ENCODE data around the gene DLX4.

DLX4 gene

GRCh38 chr17:49987290-49987585 lies 18.2 kb downstream of the DLX4 start:
- no peak overlapping the region for H3K4me2 ChIP-seq (ENCODE audit: insufficient read depth, low read length)
- H3K4me1 ChIP-seq (ENCODE audit: insufficient read depth, low read length): no peaks in the 10 kb centered on the region
- peaks cover 20% of the 10 kb centered on the region for H4K20me1 ChIP-seq (ENCODE audit: insufficient read depth, low read length)
- DNase-seq (no peak), ATAC-seq (ENCODE audit: insufficient read depth, low read depth) (no peak)
- no peak overlapping the region for H2AFZ ChIP-seq (ENCODE audit: low read depth, low read length)
- TF ChIP-seq CTCF (IDR thresholded peaks at IDR 0.05; ENCODE audit: borderline replicate concordance, extremely low read depth, low read length, poor library complexity, severe bottlenecking) (no peak), EZH2 (IDR thresholded peaks at IDR 0.05; ENCODE audit: borderline replicate concordance, low read depth, low read length, severe bottlenecking) (no peak)
- H3K4me3 ChIP-seq (ENCODE audit: low read depth in 1 of 2, low read length in 2 of 2): no peak overlapping the region
- H3K36me3 ChIP-seq (ENCODE audit: insufficient read depth, low read length): no peaks in the 10 kb centered on the region
- no peak overlapping the region for H3K9ac ChIP-seq (ENCODE audit: low read depth, low read length)
- H3K27ac ChIP-seq (ENCODE audit: low read length): no peak overlapping the region
- H3K79me2 ChIP-seq (ENCODE audit: insufficient read depth, low read length): no peaks in the 10 kb centered on the region
- no peaks in the 10 kb centered on the region for H3K9me3 ChIP-seq (ENCODE audit: insufficient read depth, low read length, severe bottlenecking)
- peaks cover 46% of the 10 kb centered on the region for H3K27me3 ChIP-seq (ENCODE audit: insufficient read depth, low read length, poor library complexity)

GRCh38 chr17:49987681-49988441 lies 18.9 kb downstream of the DLX4 start:
- peaks cover 20% of the 10 kb centered on the region for H4K20me1 ChIP-seq (ENCODE audit: insufficient read depth, low read length)
- H2AFZ ChIP-seq (ENCODE audit: low read depth, low read length): no peak overlapping the region
- no peaks in the 10 kb centered on the region for H3K9me3 ChIP-seq (ENCODE audit: insufficient read depth, low read length, severe bottlenecking)
- no peaks in the 10 kb centered on the region for H3K79me2 ChIP-seq (ENCODE audit: insufficient read depth, low read length)
- ATAC-seq (ENCODE audit: insufficient read depth, low read depth): no peak
- DNase-seq: no peak
- H3K27ac ChIP-seq (ENCODE audit: low read length): no peak overlapping the region
- peaks cover 51% of the 10 kb centered on the region for H3K27me3 ChIP-seq (ENCODE audit: insufficient read depth, low read length, poor library complexity)
- no peak overlapping the region for H3K4me2 ChIP-seq (ENCODE audit: insufficient read depth, low read length)
- H3K4me3 ChIP-seq (ENCODE audit: low read depth in 1 of 2, low read length in 2 of 2): no peak overlapping the region
- no peak for TF ChIP-seq EZH2 (IDR thresholded peaks at IDR 0.05; ENCODE audit: borderline replicate concordance, low read depth, low read length, severe bottlenecking)
- no peaks in the 10 kb centered on the region for H3K36me3 ChIP-seq (ENCODE audit: insufficient read depth, low read length)
- H3K4me1 ChIP-seq (ENCODE audit: insufficient read depth, low read length): no peaks in the 10 kb centered on the region
- no peak overlapping the region for H3K9ac ChIP-seq (ENCODE audit: low read depth, low read length)

- no peak overlapping the region for H3K4me2 ChIP-seq (ENCODE audit: insufficient read depth, low read length)
- no peaks in the 10 kb centered on the region for H3K9me3 ChIP-seq (ENCODE audit: insufficient read depth, low read length, severe bottlenecking)
- TF ChIP-seq CTCF (IDR thresholded peaks at IDR 0.05; ENCODE audit: borderline replicate concordance, extremely low read depth, low read length, poor library complexity, severe bottlenecking): no peak
- TF ChIP-seq EZH2 (IDR thresholded peaks at IDR 0.05; ENCODE audit: borderline replicate concordance, low read depth, low read length, severe bottlenecking): no peak
- DNase-seq (no peak), ATAC-seq (ENCODE audit: insufficient read depth, low read depth) (no peak)
- no peaks in the 10 kb centered on the region for H3K79me2 ChIP-seq (ENCODE audit: insufficient read depth, low read length)
- no peaks in the 10 kb centered on the region for H3K4me1 ChIP-seq (ENCODE audit: insufficient read depth, low read length)
- H3K27ac ChIP-seq (ENCODE audit: low read length): no peak overlapping the region
- H3K27me3 ChIP-seq (ENCODE audit: insufficient read depth, low read length, poor library complexity): peaks cover 53% of the 10 kb centered on the region
- no peak overlapping the region for H2AFZ ChIP-seq (ENCODE audit: low read depth, low read length)
- no peak overlapping the region for H3K4me3 ChIP-seq (ENCODE audit: low read depth in 1 of 2, low read length in 2 of 2)
- H3K36me3 ChIP-seq (ENCODE audit: insufficient read depth, low read length): no peaks in the 10 kb centered on the region
- peaks cover 20% of the 10 kb centered on the region for H4K20me1 ChIP-seq (ENCODE audit: insufficient read depth, low read length)
- H3K9ac ChIP-seq (ENCODE audit: low read depth, low read length): no peak overlapping the region
Measured at GRCh38 chr17:49989518-49989880, 20.5 kb downstream of the DLX4 start.

- H3K79me2 ChIP-seq (ENCODE audit: insufficient read depth, low read length): no peaks in the 10 kb centered on the region
- no peaks in the 10 kb centered on the region for H3K4me1 ChIP-seq (ENCODE audit: insufficient read depth, low read length)
- H3K4me3 ChIP-seq (ENCODE audit: low read depth in 1 of 2, low read length in 2 of 2): no peak overlapping the region
- TF ChIP-seq CTCF (IDR thresholded peaks at IDR 0.05; ENCODE audit: borderline replicate concordance, extremely low read depth, low read length, poor library complexity, severe bottlenecking) (no peak), EZH2 (IDR thresholded peaks at IDR 0.05; ENCODE audit: borderline replicate concordance, low read depth, low read length, severe bottlenecking) (no peak)
- no peak overlapping the region for H3K9ac ChIP-seq (ENCODE audit: low read depth, low read length)
- no peaks in the 10 kb centered on the region for H3K36me3 ChIP-seq (ENCODE audit: insufficient read depth, low read length)
- no peaks in the 10 kb centered on the region for H3K9me3 ChIP-seq (ENCODE audit: insufficient read depth, low read length, severe bottlenecking)
- peaks cover 25% of the 10 kb centered on the region for H4K20me1 ChIP-seq (ENCODE audit: insufficient read depth, low read length)
- ATAC-seq (ENCODE audit: insufficient read depth, low read depth): no peak
- peaks cover 58% of the 10 kb centered on the region for H3K27me3 ChIP-seq (ENCODE audit: insufficient read depth, low read length, poor library complexity)
- no peak overlapping the region for H2AFZ ChIP-seq (ENCODE audit: low read depth, low read length)
- H3K27ac ChIP-seq (ENCODE audit: low read length): no peak overlapping the region
- DNase-seq: no peak
- H3K4me2 ChIP-seq (ENCODE audit: insufficient read depth, low read length): no peak overlapping the region
Measured at GRCh38 chr17:49990331-49990730, 21.3 kb downstream of the DLX4 start.
